Pancreas (tissue), 10 donors: Measurements from ENCODE around the gene SPRY1. TPM values are rescaled to one million over a fixed set of nuclear protein-coding genes. Genes with fewer than 3 reads are reported as not detected.

Experiments
- ATAC-seq, 4 donors: fragments of 200-7000 bp; cut with Tn5 transposase; one replicate each; pipeline versions ENCODE4 v1.8.0 to v1.9.1; 2020; ENCODE audit warnings: mild to moderate bottlenecking in 4 of 4, moderate library complexity in 4 of 4
- DNase-seq, 6 donors: peaks; one replicate each; pipeline ENCODE4 v3.0.0-alpha.2; 2020
- FAIRE-seq: peaks from 2 replicates; lab custom pipeline; 2012; peaks lifted over from hg19 to GRCh38; lab: Jason Lieb, UNC
- H3K27ac ChIP-seq, 4 donors: fragments of 200-600 bp; sonication (generic); 1 replicate in 3 of 4; 2 replicates in 1 of 4; pipeline versions ENCODE4 v1.5.0 to v1.8.0; 2020
- H3K27me3 ChIP-seq, 4 donors: fragments of 200-600 bp; one replicate each; pipeline ENCODE4 v1.8.0; 2021
- H3K36me3 ChIP-seq, 3 donors: fragments of 200-600 bp; sonication (generic) in 1 of 3; one replicate each; pipeline versions ENCODE4 v1.5.0 to v1.8.0; 2020 to 2021
- H3K4me1 ChIP-seq, 3 donors: fragments of 200-600 bp; one replicate each; pipeline ENCODE4 v1.8.0; 2021
- H3K4me3 ChIP-seq, 4 donors: fragments of 200-600 bp; sonication (generic) in 2 of 4; one replicate each; pipeline versions ENCODE4 v1.5.0 to v1.8.0; 2020 to 2021
- H3K9me3 ChIP-seq, 4 donors: fragments of 200-600 bp; one replicate each; pipeline ENCODE4 v1.8.0; 2021
- WGBS, 2 donors: extraction: QIAGEN DNeasy Blood & Tissue Kit; methylation state at CpG; one replicate each; pipeline ENCODE4 v1.1.7; 2013; 5-methylcytosine and 5-hydroxymethylcytosine counted together
- intact Hi-C, 3 donors: fragments of 100-400 bp; cut with DNase I; formaldehyde crosslinking; loops; one replicate each; pipeline versions ENCODE4 v1.11.1 to v1.14.2; 2022
- polyA plus RNA-seq, 2 donors: library from polyadenylated mRNA; stranded (reverse); fragments of 200-250 nt; gene quantifications; one replicate each; pipeline ENCODE4 v1.2.3, GENCODE V29; 2013
- total RNA-seq, 6 donors: library from RNA; stranded (reverse); fragmentation: NEBNext Ultra II Directional in 4 of 6; extraction: Animal tissue kit (Norgen Biotek cat#: 25700) in 4 of 6; gene quantifications; one replicate each; pipeline versions ENCODE4 v1.2.1 to v1.2.4, GENCODE V29; 2021 to 2023
- TF ChIP-seq, protein P1 (sequence below), 4 donors: fragments of 200-600 bp; sonication (generic) in 3 of 4; IDR thresholded peaks; one replicate each; pipeline versions ENCODE4 v1.5.0 to v1.8.0; 2021; ENCODE audit warnings: antibody characterized with exemption in 4 of 4
- donor health status: healthy with polysubstance abuse.
- donor health status: DM: no; HTN: no; CAD: no; lungs with moderate emphysema.
- donor health status: DM: no; HTN: no; CAD: no.
- donor health status: control.
- donor health status: control.
- donor health status: Bipolar disorder and iron deficiency.
- donor health status: DM: yes; HTN: yes; CAD: no.
- donor health status: DM: no; HTN: no; CAD: no.
- donor health status: DM: no; HTN: no; CAD: no.
- donor health status: DM: yes; HTN: yes; CAD: no.

Gene SPRY1
- total and polyA plus RNA-seq, 8 donors = 10.1 to 29.7 (median 17.1) TPM

DNA sequence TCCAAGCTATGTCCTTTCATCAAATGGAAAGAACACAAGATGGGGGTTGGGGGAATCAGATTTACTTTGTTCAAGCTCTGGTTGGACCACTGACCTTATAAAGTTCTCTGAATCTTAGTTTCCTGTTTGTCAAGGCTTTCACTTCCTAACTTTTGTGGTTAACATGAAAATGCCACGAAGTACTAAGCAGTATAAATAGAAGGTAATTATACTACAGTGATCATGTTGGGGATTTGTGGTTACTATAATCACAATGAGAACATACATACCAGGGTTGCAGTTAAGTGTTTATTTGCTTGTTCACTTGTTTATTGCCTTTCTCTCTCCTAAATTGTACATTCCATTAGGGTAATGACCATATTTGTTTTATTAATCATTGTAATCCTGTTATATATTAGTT lies 53.2 kb downstream of the SPRY1 start:
- WGBS, 2 donors = 49 to 74% methylated on average over 1 of the region's 1 CpG

DNA sequence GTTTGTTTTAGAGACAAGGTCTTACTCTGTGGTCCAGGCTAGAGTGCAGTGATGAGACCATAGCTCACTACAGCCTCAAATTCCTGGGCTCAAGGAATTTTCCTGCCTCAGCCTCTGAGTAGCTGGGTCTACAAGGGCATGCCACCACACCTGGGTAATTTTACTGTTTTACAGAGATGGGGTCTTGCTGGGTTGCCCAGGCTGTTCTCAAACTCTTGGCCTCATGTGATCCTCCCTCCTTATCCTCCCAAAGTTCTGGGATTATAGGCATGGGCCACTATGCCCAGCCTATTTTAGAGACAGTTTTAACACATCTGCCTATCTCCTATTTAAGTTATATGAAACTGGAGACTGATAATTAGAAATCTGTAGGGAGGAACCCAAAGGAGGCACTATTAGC lies 53.8 kb downstream of the SPRY1 start:
- Histone ChIP-seq H3K4me1 (no peaks in the 10 kb centered on the region), H3K27ac (no peak overlapping the region), H3K27me3 (no peaks in the 10 kb centered on the region), H3K36me3 (no peaks in the 10 kb centered on the region), H3K4me3 (no peak overlapping the region), H3K9me3 (no peaks in the 10 kb centered on the region)
- intact Hi-C loops = no loop called here
- TF ChIP-seq, protein P1, sequence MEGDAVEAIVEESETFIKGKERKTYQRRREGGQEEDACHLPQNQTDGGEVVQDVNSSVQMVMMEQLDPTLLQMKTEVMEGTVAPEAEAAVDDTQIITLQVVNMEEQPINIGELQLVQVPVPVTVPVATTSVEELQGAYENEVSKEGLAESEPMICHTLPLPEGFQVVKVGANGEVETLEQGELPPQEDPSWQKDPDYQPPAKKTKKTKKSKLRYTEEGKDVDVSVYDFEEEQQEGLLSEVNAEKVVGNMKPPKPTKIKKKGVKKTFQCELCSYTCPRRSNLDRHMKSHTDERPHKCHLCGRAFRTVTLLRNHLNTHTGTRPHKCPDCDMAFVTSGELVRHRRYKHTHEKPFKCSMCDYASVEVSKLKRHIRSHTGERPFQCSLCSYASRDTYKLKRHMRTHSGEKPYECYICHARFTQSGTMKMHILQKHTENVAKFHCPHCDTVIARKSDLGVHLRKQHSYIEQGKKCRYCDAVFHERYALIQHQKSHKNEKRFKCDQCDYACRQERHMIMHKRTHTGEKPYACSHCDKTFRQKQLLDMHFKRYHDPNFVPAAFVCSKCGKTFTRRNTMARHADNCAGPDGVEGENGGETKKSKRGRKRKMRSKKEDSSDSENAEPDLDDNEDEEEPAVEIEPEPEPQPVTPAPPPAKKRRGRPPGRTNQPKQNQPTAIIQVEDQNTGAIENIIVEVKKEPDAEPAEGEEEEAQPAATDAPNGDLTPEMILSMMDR (IDR thresholded peaks at IDR 0.05) = no peak
- ATAC-seq (no peak), DNase-seq (no peak), FAIRE-seq (no peak)

More for the DNA sequence above, 53.2 kb downstream of the SPRY1 start:
- H3K4me3 ChIP-seq = no peak overlapping the region
- no peak for ATAC-seq
- no peaks in the 10 kb centered on the region for H3K27me3 ChIP-seq
- no peaks in the 10 kb centered on the region for H3K36me3 ChIP-seq
- intact Hi-C loops = no loop called here
- H3K9me3 ChIP-seq = no peaks in the 10 kb centered on the region
- TF ChIP-seq, protein P1 (IDR thresholded peaks at IDR 0.05) = no peak
- FAIRE-seq = no peak
- no peak for DNase-seq
- peaks cover 0 to under 1% (median 0%) of the 10 kb centered on the region in 3 donors for H3K4me1 ChIP-seq
- no peak overlapping the region for H3K27ac ChIP-seq

DNA sequence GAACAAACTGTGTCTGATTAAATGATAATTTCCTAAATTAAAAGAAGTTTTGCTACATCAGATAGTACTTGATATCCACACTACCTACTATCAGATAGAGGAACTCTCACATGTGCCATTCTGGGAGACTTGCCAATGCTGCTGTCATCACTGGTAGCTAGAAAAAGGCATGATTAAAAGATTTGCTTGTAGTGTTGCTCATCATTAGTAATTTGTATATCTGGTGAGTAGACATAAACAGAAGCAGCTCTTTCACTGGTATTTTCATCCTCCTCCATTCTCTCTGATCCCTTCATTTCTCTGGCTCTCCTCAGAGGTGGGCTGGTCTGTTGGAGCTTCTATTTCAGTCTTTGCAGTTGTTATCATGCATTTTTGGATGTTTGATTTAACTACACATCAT lies 56.0 kb downstream of the SPRY1 start:
- FAIRE-seq = no peak
- intact Hi-C loops = no loop called here

DNA sequence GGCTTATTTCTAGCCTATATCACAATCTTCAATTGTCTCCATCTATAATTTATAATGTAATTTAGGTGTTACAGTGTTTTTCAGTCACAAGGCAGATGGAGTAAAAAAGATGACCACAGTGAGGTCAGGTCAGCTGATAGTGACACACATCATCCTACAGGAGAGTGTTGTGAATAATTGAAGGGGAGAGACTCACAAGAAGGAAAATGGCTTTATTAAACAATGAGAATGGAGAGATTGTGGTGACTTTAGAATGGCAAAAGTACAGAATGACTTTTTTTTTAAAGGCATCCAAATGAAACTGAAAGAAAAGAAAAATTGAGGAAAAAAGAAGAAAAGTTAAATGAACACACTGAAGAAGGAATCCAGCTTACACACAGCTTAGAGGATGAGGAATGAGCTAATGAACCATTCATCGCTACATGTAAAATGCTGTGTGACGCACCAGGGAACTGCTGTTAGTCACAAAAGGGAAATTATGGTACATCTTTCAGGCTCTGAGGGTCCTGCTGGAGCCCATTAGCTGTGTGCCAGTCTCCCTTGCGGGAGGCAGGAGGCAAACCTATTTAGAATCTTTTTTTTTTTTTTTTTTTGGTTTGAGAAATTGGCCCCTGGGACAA lies 56.6 kb downstream of the SPRY1 start:
- ATAC-seq = no peak
- WGBS, 2 donors = 91 to 97% methylated on average over 3 of the region's 3 CpGs
- H3K27me3 ChIP-seq = no peaks in the 10 kb centered on the region
- no peaks in the 10 kb centered on the region for H3K36me3 ChIP-seq
- no peak for FAIRE-seq
- intact Hi-C loops = no loop called here
- H3K27ac ChIP-seq = no peak overlapping the region
- TF ChIP-seq, protein P1 (IDR thresholded peaks at IDR 0.05) = no peak
- H3K4me3 ChIP-seq = no peak overlapping the region
- no peaks in the 10 kb centered on the region for H3K9me3 ChIP-seq
- H3K4me1 ChIP-seq = no peaks in the 10 kb centered on the region
- DNase-seq = no peak

More for the DNA sequence above, 56.0 kb downstream of the SPRY1 start:
- DNase-seq (peak in 1 of 6 donors; percentile 58), ATAC-seq (peak in 2 of 4 donors; percentile 65 to 66)
- H3K36me3 ChIP-seq = no peaks in the 10 kb centered on the region
- TF ChIP-seq, protein P1 (IDR thresholded peaks at IDR 0.05) = no peak
- H3K4me3 ChIP-seq = no peak overlapping the region
- no peak overlapping the region for H3K27ac ChIP-seq
- H3K4me1 ChIP-seq = no peaks in the 10 kb centered on the region
- no peaks in the 10 kb centered on the region for H3K9me3 ChIP-seq
- no peaks in the 10 kb centered on the region for H3K27me3 ChIP-seq
